H9 (cell line): ENCODE data around the gene BMP8A. TPM values are rescaled to one million over a fixed set of nuclear protein-coding genes. Genes with fewer than 3 reads are reported as not detected.

ENCODE experiments used
- DNase-seq: peaks from one replicate; pipeline ENCODE4 v3.0.0-alpha.2; 2017
- H2AFZ ChIP-seq: one replicate; pipeline ENCODE4 v1.6.1; 2013; ENCODE audit warnings: mild to moderate bottlenecking, low read length, control low read depth, moderate library complexity
- H2AK5ac ChIP-seq: 2 replicates; pipeline ENCODE4 v1.6.1; 2013; ENCODE audit warnings: low read length, control low read depth, mixed read lengths; ENCODE audit not compliant: insufficient read length
- H2BK120ac ChIP-seq: one replicate; pipeline ENCODE4 v1.6.1; 2013; ENCODE audit warnings: low read depth, mild to moderate bottlenecking, low read length, control low read depth, inconsistent platforms; ENCODE audit not compliant: poor library complexity, severe bottlenecking
- H2BK12ac ChIP-seq: 2 replicates; pipeline ENCODE4 v1.6.1; 2013; ENCODE audit warnings: low read length, control low read depth, mixed read lengths, low read depth; ENCODE audit not compliant: insufficient read length
- H2BK15ac ChIP-seq: 2 replicates; pipeline ENCODE4 v1.6.1; 2013; ENCODE audit warnings: low read depth, low read length, control low read depth
- H2BK20ac ChIP-seq: one replicate; pipeline ENCODE4 v1.6.1; 2013; ENCODE audit warnings: low read depth, mild to moderate bottlenecking, low read length, control low read depth, inconsistent platforms; ENCODE audit not compliant: poor library complexity, severe bottlenecking
- H2BK5ac ChIP-seq: 2 replicates; pipeline ENCODE4 v1.6.1; 2013; ENCODE audit warnings: low read length, control low read depth, mixed read lengths; ENCODE audit not compliant: insufficient read length
- H3K14ac ChIP-seq: 2 replicates; pipeline ENCODE4 v1.6.1; 2013; ENCODE audit warnings: low read length, control low read depth; ENCODE audit not compliant: insufficient read depth
- H3K18ac ChIP-seq: 2 replicates; pipeline ENCODE4 v1.6.1; 2013; ENCODE audit warnings: low read depth, mild to moderate bottlenecking, mixed read lengths, low read length, control low read depth; ENCODE audit not compliant: insufficient read length
- H3K23ac ChIP-seq: 2 replicates; pipeline ENCODE4 v1.6.1; 2013; ENCODE audit warnings: low read length, control low read depth, mixed read lengths, low read depth; ENCODE audit not compliant: insufficient read length
- H3K23me2 ChIP-seq: 2 replicates; pipeline ENCODE4 v1.6.1; 2013; ENCODE audit warnings: low read depth, mild to moderate bottlenecking, mixed read lengths, low read length, control low read depth; ENCODE audit not compliant: insufficient read length, poor library complexity, severe bottlenecking
- H3K27ac ChIP-seq: 2 replicates; pipeline ENCODE4 v1.5.1; 2013; ENCODE audit warnings: low read length, control low read depth, mixed read lengths, low read depth; ENCODE audit not compliant: insufficient read length
- H3K27me3 ChIP-seq: 2 replicates; pipeline ENCODE4 v1.6.1; 2013; ENCODE audit warnings: low read length, control low read depth, inconsistent platforms; ENCODE audit not compliant: insufficient read depth
- H3K4ac ChIP-seq: 2 replicates; pipeline ENCODE4 v1.6.1; 2013; ENCODE audit warnings: low read depth, mild to moderate bottlenecking, control low read depth, inconsistent platforms, low read length, moderate library complexity
- H3K4me1 ChIP-seq: 2 replicates; pipeline ENCODE4 v1.6.1; 2013; ENCODE audit warnings: low read length, control low read depth, inconsistent platforms; ENCODE audit not compliant: insufficient read depth
- H3K4me2 ChIP-seq: 2 replicates; pipeline ENCODE4 v1.6.1; 2013; ENCODE audit warnings: low read length, control low read depth, mixed read lengths; ENCODE audit not compliant: insufficient read length, insufficient read depth
- H3K56ac ChIP-seq: 2 replicates; pipeline ENCODE4 v1.6.1; 2013; ENCODE audit warnings: low read depth, mild to moderate bottlenecking, mixed read lengths, low read length, control low read depth; ENCODE audit not compliant: insufficient read length
- H3K79me1 ChIP-seq: 2 replicates; pipeline ENCODE4 v1.6.1; 2013; ENCODE audit warnings: low read depth, mild to moderate bottlenecking, moderate library complexity, low read length, control low read depth, inconsistent platforms; ENCODE audit not compliant: insufficient read depth, poor library complexity, severe bottlenecking
- H3K79me2 ChIP-seq: 2 replicates; pipeline ENCODE4 v1.6.1; 2013; ENCODE audit warnings: low read length, control low read depth, inconsistent platforms; ENCODE audit not compliant: insufficient read depth
- H3K9ac ChIP-seq: 2 replicates; pipeline ENCODE4 v1.6.1; 2013; ENCODE audit warnings: low read length, control low read depth, mixed read lengths; ENCODE audit not compliant: insufficient read length; ENCODE audit errors: extremely low read depth
- H3K9me3 ChIP-seq: one replicate; pipeline ENCODE4 v1.6.1; 2013; ENCODE audit warnings: low read depth, low read length, inconsistent platforms; ENCODE audit not compliant: control insufficient read depth
- H3T11ph ChIP-seq: one replicate; pipeline ENCODE4 v1.6.1; 2013; ENCODE audit warnings: mild to moderate bottlenecking, low read length, control low read depth, inconsistent platforms
- H4K20me1 ChIP-seq: one replicate; pipeline ENCODE4 v1.6.1; 2013; ENCODE audit not compliant: control insufficient read depth, insufficient read length, insufficient read depth
- H4K5ac ChIP-seq: 2 replicates; pipeline ENCODE4 v1.6.1; 2013; ENCODE audit warnings: low read depth, mild to moderate bottlenecking, mixed read lengths, low read length, control low read depth; ENCODE audit not compliant: insufficient read length
- H4K8ac ChIP-seq: replicated peaks from 2 replicates; pipeline ENCODE4 v1.6.1; 2013; ENCODE audit warnings: low read length, control low read depth, mixed read lengths, low read depth; ENCODE audit not compliant: insufficient read length
- H4K91ac ChIP-seq: 2 replicates; pipeline ENCODE4 v1.6.1; 2013; ENCODE audit warnings: low read depth, mild to moderate bottlenecking, moderate library complexity, mixed read lengths, low read length, control low read depth; ENCODE audit not compliant: insufficient read length
- H3K27ac Mint-ChIP-seq, 3 experiments: 2 replicates in 2 of 3; 3 replicates in 1 of 3; pipeline ENCODE4 v1.8.0; 2020 to 2021; ENCODE audit warnings: mixed read lengths in 3 of 3, mild to moderate bottlenecking in 1 of 3, moderate library complexity in 1 of 3
- H3K27me3 Mint-ChIP-seq: 2 replicates; pipeline ENCODE4 v1.8.0; 2021; ENCODE audit warnings: low read depth, mild to moderate bottlenecking, moderate library complexity, mixed read lengths
- H3K36me3 Mint-ChIP-seq, 3 experiments: 2 replicates in 2 of 3; 3 replicates in 1 of 3; pipeline ENCODE4 v1.8.0; 2020 to 2021; ENCODE audit warnings: low read depth in 3 of 3, mixed read lengths in 3 of 3; ENCODE audit not compliant: insufficient read depth in 1 of 3
- H3K4me1 Mint-ChIP-seq, 2 experiments: 2 replicates each; pipeline ENCODE4 v1.8.0; 2020; ENCODE audit warnings: mixed read lengths in 2 of 2
- H3K4me3 Mint-ChIP-seq, 2 experiments: 2 replicates in 1 of 2; 3 replicates in 1 of 2; pipeline ENCODE4 v1.8.0; 2020 to 2021; ENCODE audit warnings: mild to moderate bottlenecking in 2 of 2, mixed read lengths in 2 of 2, moderate library complexity in 1 of 2
- H3K9me3 Mint-ChIP-seq, 2 experiments: 2 replicates in 1 of 2; 3 replicates in 1 of 2; pipeline ENCODE4 v1.8.0; 2020; ENCODE audit warnings: mild to moderate bottlenecking in 2 of 2, mixed read lengths in 2 of 2, moderate library complexity in 1 of 2
- WGBS: extraction: QIAGEN DNeasy Blood & Tissue Kit; methylation state at CpG from one replicate; pipeline ENCODE4 v1.1.7; 2013; ENCODE audit warnings: missing lambda C conversion rate, low lambda C conversion rate, mixed read lengths; ENCODE audit not compliant: insufficient read length; ENCODE audit errors: extremely low coverage; 5-methylcytosine and 5-hydroxymethylcytosine counted together
- total RNA-seq: library from RNA; stranded (reverse); gene quantifications from 2 replicates; pipeline ENCODE4 v1.2.1, GENCODE V29; 2021
- TF ChIP-seq, protein P1 (sequence below): fragments of 200-600 bp; sonication (generic); conservative IDR thresholded peaks from 3 replicates; pipeline ENCODE4 v1.8.0; 2021; ENCODE audit warnings: antibody characterized with exemption, mild to moderate bottlenecking

The BMP8A gene
- total RNA-seq, 1 experiment from 2014 or later: 0.52 TPM

DNA sequence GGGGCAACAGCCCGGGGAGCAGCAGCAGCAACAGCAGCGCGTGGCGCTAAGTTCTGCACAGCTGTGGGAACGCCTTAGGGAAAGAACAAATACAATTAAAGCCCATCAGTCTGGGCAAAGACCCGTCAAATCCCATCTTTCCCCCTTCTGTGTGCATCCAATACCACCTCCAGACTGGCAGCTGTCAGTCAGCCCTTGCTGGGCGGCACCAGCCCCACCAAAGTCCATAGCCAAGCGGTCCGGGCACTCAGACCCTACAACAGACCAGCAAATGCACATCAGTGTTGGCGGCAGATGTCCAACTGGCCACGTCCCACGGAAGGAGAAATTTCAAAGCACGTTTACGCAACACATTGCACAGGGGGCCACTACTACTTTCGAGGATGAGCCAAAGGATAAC, 72.2 kb downstream of the BMP8A start:
- Histone ChIP-seq H3K4ac (no peak overlapping the region), H2BK12ac (no peak overlapping the region), H2BK120ac (no peak overlapping the region), H3T11ph (no peak overlapping the region), H2AFZ (no peak overlapping the region), H3K79me1 (no peaks in the 10 kb centered on the region), H3K56ac (no peak overlapping the region), H3K4me2 (no peak overlapping the region), H2BK15ac (no peak overlapping the region), H3K18ac (no peak overlapping the region), H2BK5ac (no peak overlapping the region), H4K5ac (no peak overlapping the region), H3K27me3 (no peaks in the 10 kb centered on the region), H3K79me2 (0 out of 2 replicates have a peak, but pooled peaks cover 3% of the 10 kb centered on the region), H3K9ac (no peak overlapping the region), H3K27ac (no peak overlapping the region), H4K20me1 (peaks cover 4% of the 10 kb centered on the region), H3K14ac (no peak overlapping the region), H3K9me3 (no peaks in the 10 kb centered on the region), H2BK20ac (no peak overlapping the region), H4K8ac (no peak overlapping the region), H2AK5ac (no peak overlapping the region), H4K91ac (no peak overlapping the region), H3K4me1 (no peaks in the 10 kb centered on the region), H3K23ac (no peak overlapping the region), H3K23me2 (no peaks in the 10 kb centered on the region)
- Mint-ChIP-seq H3K4me1 (peaks cover 0 to 3% of the 10 kb centered on the region in 2 experiments; a peak in 1 of 4 replicates), H3K4me3 (no peak overlapping the region), H3K27ac (no peak overlapping the region), H3K36me3 (peaks cover 72 to 100% (median 96%) of the 10 kb centered on the region in 3 experiments), H3K27me3 (no peaks in the 10 kb centered on the region; the same call in none of the 2 replicates), H3K9me3 (no peaks in the 10 kb centered on the region)
- TF ChIP-seq, protein P1, sequence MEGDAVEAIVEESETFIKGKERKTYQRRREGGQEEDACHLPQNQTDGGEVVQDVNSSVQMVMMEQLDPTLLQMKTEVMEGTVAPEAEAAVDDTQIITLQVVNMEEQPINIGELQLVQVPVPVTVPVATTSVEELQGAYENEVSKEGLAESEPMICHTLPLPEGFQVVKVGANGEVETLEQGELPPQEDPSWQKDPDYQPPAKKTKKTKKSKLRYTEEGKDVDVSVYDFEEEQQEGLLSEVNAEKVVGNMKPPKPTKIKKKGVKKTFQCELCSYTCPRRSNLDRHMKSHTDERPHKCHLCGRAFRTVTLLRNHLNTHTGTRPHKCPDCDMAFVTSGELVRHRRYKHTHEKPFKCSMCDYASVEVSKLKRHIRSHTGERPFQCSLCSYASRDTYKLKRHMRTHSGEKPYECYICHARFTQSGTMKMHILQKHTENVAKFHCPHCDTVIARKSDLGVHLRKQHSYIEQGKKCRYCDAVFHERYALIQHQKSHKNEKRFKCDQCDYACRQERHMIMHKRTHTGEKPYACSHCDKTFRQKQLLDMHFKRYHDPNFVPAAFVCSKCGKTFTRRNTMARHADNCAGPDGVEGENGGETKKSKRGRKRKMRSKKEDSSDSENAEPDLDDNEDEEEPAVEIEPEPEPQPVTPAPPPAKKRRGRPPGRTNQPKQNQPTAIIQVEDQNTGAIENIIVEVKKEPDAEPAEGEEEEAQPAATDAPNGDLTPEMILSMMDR: no peak
- no CpG with 5 or more reads among the region's 15 CpGs for WGBS
- DNase-seq: no peak
